ENCODE measurements around the gene OR5I1. TPM values are rescaled to one million over a fixed set of nuclear protein-coding genes. Genes with fewer than 3 reads are reported as not detected.

OR5I1 gene
- not detected for total RNA-seq

GRCh38 chr11:55936300-55936699 lies at the start of gene OR5I1:
Gene OR5I1 (minus strand): TSS chr11:55936400. CDS start chr11:55936400, 0 bp downstream.
- no peak for TF ChIP-seq POLR2A (IDR thresholded peaks at IDR 0.05)
- TF ChIP-seq CTCF (IDR thresholded peaks at IDR 0.05): no peak
- TF ChIP-seq POLR2AphosphoS5 (IDR thresholded peaks at IDR 0.05): no peak
- DNase-seq (ENCODE audit: low spot score in 2 of 2): no peak
- H3K4me1 ChIP-seq: no peaks in the 10 kb centered on the region

DNA sequence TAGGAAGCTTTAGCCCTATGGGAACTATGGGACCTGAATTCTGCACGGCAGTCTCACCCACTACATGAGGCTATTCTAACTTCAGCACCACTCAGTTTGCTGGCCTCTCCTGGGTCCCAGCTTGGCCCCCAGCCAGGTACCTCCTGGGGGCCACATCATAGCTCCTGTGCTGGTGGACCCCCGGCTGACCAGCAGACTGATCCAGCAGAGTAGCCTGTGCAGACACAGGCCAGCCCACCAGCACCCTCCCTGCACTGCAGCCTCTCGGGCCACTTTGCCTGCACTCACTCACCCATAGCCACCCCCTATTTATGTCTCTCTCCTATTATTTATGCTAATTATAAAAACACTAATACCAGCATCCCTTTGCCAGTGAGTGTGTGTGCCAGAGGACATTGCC lies 34.7 kb upstream of the OR5I1 start:
- intact Hi-C loops (cut with DNase I; ENCODE audit: low total_unique reads): no loop called here
- DNase-seq (ENCODE audit: low spot score in 2 of 2): no peak

More at GRCh38 chr11:55936300-55936699, at the start of gene OR5I1:
- H3K36me3 ChIP-seq: no peaks in the 10 kb centered on the region
- intact Hi-C loops (cut with DNase I; ENCODE audit: low total_unique reads): no loop called here
- no peak within 1 kb of the TSS for H3K4me3 ChIP-seq
- no peaks in the 10 kb centered on the region for H3K9me3 ChIP-seq
- H3K27me3 ChIP-seq: no peaks in the 10 kb centered on the region
- H3K27ac ChIP-seq: no peak within 1 kb of the TSS

GRCh38 chr11:55969845-55970244 lies 33.6 kb upstream of the OR5I1 start, which contains the start of gene OR10AG1:
Gene OR10AG1 (minus strand): TSS chr11:55969945. CDS start chr11:55969907, 38 bp downstream.
- no peak for TF ChIP-seq POLR2A (IDR thresholded peaks at IDR 0.05)
- no peak for TF ChIP-seq CTCF (IDR thresholded peaks at IDR 0.05)
- TF ChIP-seq POLR2AphosphoS5 (IDR thresholded peaks at IDR 0.05): no peak
- H3K4me3 ChIP-seq: no peak within 1 kb of the TSS
- no peaks in the 10 kb centered on the region for H3K36me3 ChIP-seq
- H3K9me3 ChIP-seq: no peaks in the 10 kb centered on the region
- no peaks in the 10 kb centered on the region for H3K4me1 ChIP-seq
- no peaks in the 10 kb centered on the region for H3K27me3 ChIP-seq
- no peak for DNase-seq (ENCODE audit: low spot score in 2 of 2)
- intact Hi-C loops (cut with DNase I; ENCODE audit: low total_unique reads): no loop called here
- no peak within 1 kb of the TSS for H3K27ac ChIP-seq

More for the DNA sequence above, 34.7 kb upstream of the OR5I1 start:
- Histone ChIP-seq H3K9me3 (no peaks in the 10 kb centered on the region), H3K27me3 (no peaks in the 10 kb centered on the region), H3K4me3 (no peak overlapping the region), H3K4me1 (no peaks in the 10 kb centered on the region), H3K27ac (no peak overlapping the region), H3K36me3 (no peaks in the 10 kb centered on the region)
- TF ChIP-seq CTCF (IDR thresholded peaks at IDR 0.05) (no peak), POLR2A (IDR thresholded peaks at IDR 0.05) (no peak), POLR2AphosphoS5 (IDR thresholded peaks at IDR 0.05) (no peak)

DNA sequence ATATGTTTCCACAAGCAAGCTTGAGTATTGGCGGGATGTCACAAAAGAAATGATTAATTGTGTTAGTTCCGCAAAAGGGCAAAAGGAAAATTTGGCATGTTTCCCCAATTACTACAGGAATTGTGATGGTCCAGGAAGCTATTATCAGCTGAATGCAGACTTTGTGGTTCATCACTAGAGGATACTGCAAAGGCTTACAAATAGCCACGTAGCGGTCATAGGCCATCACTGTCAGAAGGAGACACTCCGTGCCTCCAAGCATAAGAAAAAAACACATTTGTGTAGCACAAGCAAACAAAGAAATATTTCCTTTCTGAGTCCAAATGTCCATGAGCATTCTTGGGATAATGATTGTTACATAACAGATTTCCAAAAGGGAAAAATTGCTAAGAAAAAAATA lies 31.7 kb upstream of the OR5I1 start:
- TF ChIP-seq CTCF (IDR thresholded peaks at IDR 0.05) (no peak), POLR2AphosphoS5 (IDR thresholded peaks at IDR 0.05) (no peak), POLR2A (IDR thresholded peaks at IDR 0.05) (no peak)
- Histone ChIP-seq H3K27ac (no peak overlapping the region), H3K4me3 (no peak overlapping the region), H3K27me3 (no peaks in the 10 kb centered on the region), H3K36me3 (no peaks in the 10 kb centered on the region), H3K9me3 (no peaks in the 10 kb centered on the region), H3K4me1 (no peaks in the 10 kb centered on the region)
- no peak for DNase-seq (ENCODE audit: low spot score in 2 of 2)
- intact Hi-C loops (cut with DNase I; ENCODE audit: low total_unique reads): no loop called here

DNA sequence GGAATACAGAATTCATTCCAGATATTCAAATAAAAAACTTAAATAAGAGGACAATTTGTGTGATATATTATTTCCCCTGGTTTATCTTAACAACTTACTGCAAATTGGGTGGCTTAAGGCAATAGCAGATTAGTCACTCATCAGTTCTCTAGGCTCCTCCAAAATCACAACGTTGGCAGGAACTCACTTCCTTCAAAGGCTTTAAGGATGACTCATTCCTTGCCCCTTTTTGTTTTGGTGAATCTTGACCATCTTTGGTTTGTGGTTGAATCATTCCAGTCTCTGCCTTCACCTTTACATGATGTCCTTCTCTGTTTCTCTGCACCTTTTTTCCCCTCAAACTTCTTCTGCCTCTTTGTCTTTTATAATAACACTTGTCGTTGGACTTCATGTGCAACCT lies 30.2 kb upstream of the OR5I1 start:
- no peaks in the 10 kb centered on the region for H3K4me1 ChIP-seq
- H3K27me3 ChIP-seq: no peaks in the 10 kb centered on the region
- TF ChIP-seq CTCF (IDR thresholded peaks at IDR 0.05) (no peak), POLR2AphosphoS5 (IDR thresholded peaks at IDR 0.05) (no peak), POLR2A (IDR thresholded peaks at IDR 0.05) (no peak)
- no peak overlapping the region for H3K4me3 ChIP-seq
- H3K36me3 ChIP-seq: no peaks in the 10 kb centered on the region
- no peak for DNase-seq (ENCODE audit: low spot score in 2 of 2)
- intact Hi-C loops (cut with DNase I; ENCODE audit: low total_unique reads): no loop called here
- no peak overlapping the region for H3K27ac ChIP-seq
- H3K9me3 ChIP-seq: no peaks in the 10 kb centered on the region

Measured in breast epithelium (tissue), 4 donors.